CD14-positive monocyte (primary cell): ENCODE measurements around the gene STK31. TPM values are rescaled to one million over a fixed set of nuclear protein-coding genes. Genes with fewer than 3 reads are reported as not detected.

Experiments used
- DNase-seq, 3 donors: peaks; one replicate each; pipeline ENCODE4 v3.0.0-alpha.2; 2011 to 2022
- H2AFZ ChIP-seq: 2 replicates; pipeline ENCODE4 v1.6.0; 2012; ENCODE audit warnings: mild to moderate bottlenecking, low read depth, low read length, inconsistent platforms; ENCODE audit not compliant: insufficient read depth, poor library complexity, severe bottlenecking
- H3K27ac ChIP-seq, 2 donors: 1 replicate in 1 of 2; 2 replicates in 1 of 2; pipeline ENCODE4 v1.5.1; 2012 to 2013; ENCODE audit warnings: low read length in 2 of 2, control low read depth in 1 of 2, inconsistent platforms in 1 of 2, low read depth in 1 of 2, mild to moderate bottlenecking in 1 of 2
- H3K27me3 ChIP-seq, 2 donors: one replicate each; pipeline versions ENCODE4 v1.6.0 to v1.6.1; 2011 to 2013; ENCODE audit warnings: low read length in 2 of 2; ENCODE audit not compliant: control insufficient read depth in 2 of 2, insufficient read depth in 2 of 2
- H3K36me3 ChIP-seq, 2 donors: replicated peaks in 1 of 2; 1 replicate in 1 of 2; 2 replicates in 1 of 2; pipeline versions ENCODE4 v1.5.1 to v1.6.1; 2012 to 2013; ENCODE audit warnings: low read length in 2 of 2, control low read depth in 1 of 2, inconsistent platforms in 1 of 2, mild to moderate bottlenecking in 1 of 2; ENCODE audit not compliant: insufficient read depth in 2 of 2, control insufficient read depth in 1 of 2
- H3K4me1 ChIP-seq, 2 donors: 1 replicate in 1 of 2; 2 replicates in 1 of 2; pipeline versions ENCODE4 v1.5.1 to v1.6.1; 2012 to 2013; ENCODE audit warnings: low read length in 2 of 2, control low read depth in 1 of 2, inconsistent platforms in 1 of 2, mild to moderate bottlenecking in 1 of 2, moderate library complexity in 1 of 2; ENCODE audit not compliant: insufficient read depth in 2 of 2, control insufficient read depth in 1 of 2
- H3K4me2 ChIP-seq: replicated peaks from 2 replicates; pipeline ENCODE3; 2012; ENCODE audit warnings: low read length, moderate library complexity, mild to moderate bottlenecking; ENCODE audit not compliant: poor library complexity, severe bottlenecking; ENCODE audit errors: extremely low read depth
- H3K4me3 ChIP-seq, 3 experiments: fragments of 200-600 bp in 1 of 3; sonication (generic) in 1 of 3; replicated peaks in 1 of 3; 1 replicate in 2 of 3; 2 replicates in 1 of 3; pipeline ENCODE4 v1.5.1; 2011 to 2013; ENCODE audit warnings: low read length in 3 of 3, mild to moderate bottlenecking in 3 of 3, control low read depth in 2 of 3, low read depth in 2 of 3, inconsistent platforms in 1 of 3, moderate library complexity in 1 of 3
- H3K79me2 ChIP-seq: 2 replicates; pipeline ENCODE4 v1.6.0; 2012; ENCODE audit warnings: mild to moderate bottlenecking, control low read depth, inconsistent platforms, low read length, moderate library complexity; ENCODE audit not compliant: insufficient read depth
- H3K9ac ChIP-seq: 2 replicates; pipeline ENCODE4 v1.6.0; 2017; ENCODE audit warnings: low read length, mild to moderate bottlenecking; ENCODE audit not compliant: insufficient read depth, poor library complexity, severe bottlenecking
- H3K9me3 ChIP-seq, 2 donors: replicated peaks in 1 of 2; 1 replicate in 1 of 2; 2 replicates in 1 of 2; pipeline versions ENCODE4 v1.5.1 to v1.6.1; 2012 to 2013; ENCODE audit warnings: low read length in 2 of 2, control low read depth in 1 of 2; ENCODE audit not compliant: control insufficient read depth in 1 of 2, insufficient read depth in 1 of 2
- H4K20me1 ChIP-seq: 2 replicates; pipeline ENCODE4 v1.6.0; 2012; ENCODE audit warnings: mild to moderate bottlenecking, low read length, control low read depth, moderate library complexity; ENCODE audit not compliant: insufficient read depth
- H3K27ac Mint-ChIP-seq, 7 donors: one replicate each; pipeline ENCODE4 v1.8.0; 2020; ENCODE audit warnings: mild to moderate bottlenecking in 7 of 7, mixed read lengths in 7 of 7, moderate library complexity in 6 of 7, inconsistent platforms in 2 of 7
- H3K27me3 Mint-ChIP-seq, 3 donors: one replicate each; pipeline ENCODE4 v1.8.0; 2021 to 2022; ENCODE audit warnings: low read depth in 3 of 3, mild to moderate bottlenecking in 3 of 3, mixed read lengths in 3 of 3, moderate library complexity in 3 of 3, inconsistent platforms in 1 of 3
- H3K36me3 Mint-ChIP-seq, 2 donors: one replicate each; pipeline ENCODE4 v1.8.0; 2020; ENCODE audit warnings: mixed read lengths in 2 of 2, inconsistent platforms in 1 of 2, mild to moderate bottlenecking in 1 of 2
- H3K4me1 Mint-ChIP-seq: one replicate; pipeline ENCODE4 v1.8.0; 2020; ENCODE audit warnings: mild to moderate bottlenecking, mixed read lengths
- H3K4me3 Mint-ChIP-seq, 2 donors: one replicate each; pipeline ENCODE4 v1.8.0; 2020; ENCODE audit warnings: mild to moderate bottlenecking in 2 of 2, mixed read lengths in 2 of 2, moderate library complexity in 1 of 2
- H3K9me3 Mint-ChIP-seq, 7 donors: one replicate each; pipeline ENCODE4 v1.8.0; 2020 to 2022; ENCODE audit warnings: mixed read lengths in 7 of 7, mild to moderate bottlenecking in 6 of 7, moderate library complexity in 6 of 7, inconsistent platforms in 2 of 7
- WGBS: methylation state at CpG from one replicate; pipeline ENCODE4 v1.1.5; 2013; ENCODE audit warnings: missing lambda C conversion rate; ENCODE audit not compliant: insufficient coverage; 5-methylcytosine and 5-hydroxymethylcytosine counted together
- intact Hi-C, 2 donors: fragments of 100-400 bp; cut with micrococcal nuclease; formaldehyde crosslinking; loops; one replicate each; pipeline versions ENCODE4 v1.15.0 to v1.15.1; 2023
- polyA plus RNA-seq, 3 donors: library from polyadenylated mRNA; depleted of rRNA in 1 of 3; unstranded in 2 of 3; stranded (reverse) in 1 of 3; fragments of 300-500 nt in 2 of 3; fragments of >200 nt in 1 of 3; fragmentation: Illumina TruSeq in 2 of 3; gene quantifications; 1 replicate in 2 of 3; 2 replicates in 1 of 3; pipeline ENCODE4 v1.2.3, GENCODE V29; 2012 to 2021
- TF ChIP-seq, protein P1 (sequence below): fragments of 200-600 bp; IDR thresholded peaks from one replicate; pipeline ENCODE4 v1.8.0; 2022; ENCODE audit warnings: antibody characterized with exemption, mild to moderate bottlenecking

STK31 gene
- polyA plus RNA-seq, 3 donors = 0.11 TPM; not detected in 2

GRCh38 chr7:23759671-23760391, 49.8 kb downstream of the STK31 start:
- no peak overlapping the region for H3K4me2 ChIP-seq
- H3K27ac ChIP-seq = no peak overlapping the region
- Mint-ChIP-seq H3K27me3 (no peaks in the 10 kb centered on the region), H3K27ac (no peak overlapping the region), H3K4me3 (no peak overlapping the region), H3K4me1 (no peaks in the 10 kb centered on the region), H3K9me3 (peaks cover 0 to 10% (median 1%) of the 10 kb centered on the region in 7 donors), H3K36me3 (no peaks in the 10 kb centered on the region)
- intact Hi-C loops = no loop called here
- no peaks in the 10 kb centered on the region for H3K9me3 ChIP-seq
- H4K20me1 ChIP-seq = no peaks in the 10 kb centered on the region
- no peaks in the 10 kb centered on the region for H3K27me3 ChIP-seq
- H3K4me3 ChIP-seq = no peak overlapping the region
- H3K9ac ChIP-seq = no peak overlapping the region
- no peak for DNase-seq
- H3K4me1 ChIP-seq = no peaks in the 10 kb centered on the region
- H2AFZ ChIP-seq = no peak overlapping the region
- H3K36me3 ChIP-seq = no peaks in the 10 kb centered on the region
- TF ChIP-seq, protein P1, sequence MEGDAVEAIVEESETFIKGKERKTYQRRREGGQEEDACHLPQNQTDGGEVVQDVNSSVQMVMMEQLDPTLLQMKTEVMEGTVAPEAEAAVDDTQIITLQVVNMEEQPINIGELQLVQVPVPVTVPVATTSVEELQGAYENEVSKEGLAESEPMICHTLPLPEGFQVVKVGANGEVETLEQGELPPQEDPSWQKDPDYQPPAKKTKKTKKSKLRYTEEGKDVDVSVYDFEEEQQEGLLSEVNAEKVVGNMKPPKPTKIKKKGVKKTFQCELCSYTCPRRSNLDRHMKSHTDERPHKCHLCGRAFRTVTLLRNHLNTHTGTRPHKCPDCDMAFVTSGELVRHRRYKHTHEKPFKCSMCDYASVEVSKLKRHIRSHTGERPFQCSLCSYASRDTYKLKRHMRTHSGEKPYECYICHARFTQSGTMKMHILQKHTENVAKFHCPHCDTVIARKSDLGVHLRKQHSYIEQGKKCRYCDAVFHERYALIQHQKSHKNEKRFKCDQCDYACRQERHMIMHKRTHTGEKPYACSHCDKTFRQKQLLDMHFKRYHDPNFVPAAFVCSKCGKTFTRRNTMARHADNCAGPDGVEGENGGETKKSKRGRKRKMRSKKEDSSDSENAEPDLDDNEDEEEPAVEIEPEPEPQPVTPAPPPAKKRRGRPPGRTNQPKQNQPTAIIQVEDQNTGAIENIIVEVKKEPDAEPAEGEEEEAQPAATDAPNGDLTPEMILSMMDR = no peak
- no peaks in the 10 kb centered on the region for H3K79me2 ChIP-seq

DNA sequence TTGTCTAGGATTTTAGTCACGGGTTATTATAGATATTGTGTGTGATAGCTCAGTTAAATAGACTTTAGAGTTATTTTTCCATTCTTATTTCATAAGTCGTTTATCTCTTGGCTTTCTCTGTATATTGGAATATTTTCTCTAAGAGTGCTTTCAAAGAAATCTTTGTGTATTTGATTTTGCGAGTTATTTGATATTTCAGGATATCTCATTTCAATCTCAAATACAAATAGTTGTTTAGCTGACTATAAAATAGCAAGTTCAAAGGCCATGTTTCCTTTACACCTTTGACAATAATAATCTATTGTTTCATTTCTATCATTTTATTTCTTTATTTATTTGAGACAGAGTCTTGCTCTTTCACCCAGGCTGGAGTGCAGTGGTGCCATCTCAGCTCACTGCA, 55.9 kb downstream of the STK31 start:
- no peaks in the 10 kb centered on the region for H4K20me1 ChIP-seq
- H3K4me2 ChIP-seq = no peak overlapping the region
- H3K27ac ChIP-seq = no peak overlapping the region
- TF ChIP-seq, protein P1 = no peak
- H3K27me3 ChIP-seq = no peaks in the 10 kb centered on the region
- H3K4me1 Mint-ChIP-seq = no peaks in the 10 kb centered on the region
- no peak for DNase-seq
- H3K4me3 Mint-ChIP-seq = no peak overlapping the region
- H3K9me3 ChIP-seq = no peaks in the 10 kb centered on the region
- no peaks in the 10 kb centered on the region for H3K36me3 ChIP-seq
- intact Hi-C loops = no loop called here
- H2AFZ ChIP-seq = no peak overlapping the region
- no peaks in the 10 kb centered on the region for H3K36me3 Mint-ChIP-seq
- no peaks in the 10 kb centered on the region for H3K9me3 Mint-ChIP-seq
- H3K4me3 ChIP-seq = no peak overlapping the region
- no peaks in the 10 kb centered on the region for H3K27me3 Mint-ChIP-seq
- no peaks in the 10 kb centered on the region for H3K4me1 ChIP-seq
- H3K9ac ChIP-seq = no peak overlapping the region
- no peak overlapping the region for H3K27ac Mint-ChIP-seq
- H3K79me2 ChIP-seq = no peaks in the 10 kb centered on the region
- no CpG with 5 or more reads among the region's 3 CpGs for WGBS
